GM12864 (cell line): ENCODE measurements around the gene POU1F1.

Source experiments
- DNase-seq: peaks from one replicate; pipeline ENCODE4 v3.0.0-alpha.2; 2011; ENCODE audit warnings: low read depth
- H3K4me3 ChIP-seq: 2 replicates; pipeline ENCODE4 v1.5.1; 2011; ENCODE audit warnings: mild to moderate bottlenecking, low read depth, low read length, control low read depth
- CTCF ChIP-seq: IDR thresholded peaks from 2 replicates; pipeline ENCODE4 v1.5.1; 2011; ENCODE audit warnings: low read depth, mild to moderate bottlenecking, moderate library complexity, low read length, control low read depth, inconsistent platforms; ENCODE audit errors: missing control alignments

The POU1F1 gene

GRCh38 chr3:87233805-87234204 lies 42.6 kb downstream of the POU1F1 start:
- no peak for TF ChIP-seq CTCF
- no peak for DNase-seq

GRCh38 chr3:87229113-87229512 lies 47.3 kb downstream of the POU1F1 start:
- no peak overlapping the region for H3K4me3 ChIP-seq
- no peak for DNase-seq
- no peak for TF ChIP-seq CTCF

More at GRCh38 chr3:87233805-87234204, 42.6 kb downstream of the POU1F1 start:
- no peak overlapping the region for H3K4me3 ChIP-seq

GRCh38 chr3:87228316-87228715 lies 48.1 kb downstream of the POU1F1 start:
- no peak for DNase-seq
- no peak overlapping the region; the same call in none of the 2 replicates for H3K4me3 ChIP-seq
- TF ChIP-seq CTCF: no peak

- peak overlapping the region; percentile 90 for H3K4me3 ChIP-seq
- no peak for DNase-seq
- no peak for TF ChIP-seq CTCF
Measured at GRCh38 chr3:87227835-87228144, 48.6 kb downstream of the POU1F1 start.

- peak; percentile 72 for DNase-seq
- TF ChIP-seq CTCF: no peak
Measured at GRCh38 chr3:87227104-87227834, 49.1 kb downstream of the POU1F1 start, which contains the start of gene CHMP2B. Gene CHMP2B, plus strand, starts transcription at chr3:87227309. Its CDS starts 214 bp downstream, at chr3:87227523.

GRCh38 chr3:87225659-87226058 lies 50.7 kb downstream of the POU1F1 start:
- no peak for DNase-seq
- TF ChIP-seq CTCF: no peak
- H3K4me3 ChIP-seq: no peak overlapping the region

More at GRCh38 chr3:87227104-87227834, 49.1 kb downstream of the POU1F1 start, which contains the start of gene CHMP2B:
- H3K4me3 ChIP-seq: peak within 1 kb of the TSS; percentile 90

- TF ChIP-seq CTCF: no peak
- no peak for DNase-seq
- H3K4me3 ChIP-seq: no peak overlapping the region
Measured at GRCh38 chr3:87219611-87220010, 56.8 kb downstream of the POU1F1 start.
